Tibial nerve (tissue), 4 donors: ENCODE data around the gene FOXF1. TPM values are rescaled to one million over a fixed set of nuclear protein-coding genes. Genes with fewer than 3 reads are reported as not detected.

Source experiments
- DNase-seq, 2 donors: peaks; one replicate each; pipeline ENCODE4 v3.0.0-alpha.2; 2019; ENCODE audit warnings: low spot score in 2 of 2
- H3K27ac ChIP-seq, 4 donors: fragments of 200-600 bp; sonication (generic) in 3 of 4; one replicate each; pipeline ENCODE4 v1.5.1; 2017 to 2019; ENCODE audit warnings: mild to moderate bottlenecking in 1 of 4
- H3K27me3 ChIP-seq, 2 donors: fragments of 200-600 bp; sonication (generic) in 1 of 2; one replicate each; pipeline versions ENCODE4 v1.5.1 to v1.6.0; 2017 to 2019
- H3K36me3 ChIP-seq, 3 donors: fragments of 200-600 bp; sonication (generic); one replicate each; pipeline ENCODE4 v1.5.1; 2018 to 2019
- H3K4me1 ChIP-seq, 4 donors: fragments of 200-600 bp; sonication (generic) in 3 of 4; one replicate each; pipeline ENCODE4 v1.5.1; 2017 to 2019
- H3K4me3 ChIP-seq, 4 donors: fragments of 200-600 bp; sonication (generic) in 3 of 4; one replicate each; pipeline ENCODE4 v1.5.1; 2017 to 2019; ENCODE audit warnings: mild to moderate bottlenecking in 1 of 4, moderate library complexity in 1 of 4
- H3K9me3 ChIP-seq, 4 donors: fragments of 200-600 bp; sonication (generic) in 3 of 4; one replicate each; pipeline ENCODE4 v1.5.1; 2017 to 2019
- EP300 ChIP-seq, 2 donors: sonication (generic); formaldehyde crosslinking; IDR thresholded peaks; one replicate each; pipeline ENCODE4 v1.6.1; 2017; ENCODE audit warnings: antibody characterized with exemption in 2 of 2, mild to moderate bottlenecking in 1 of 2
- POLR2A ChIP-seq, 2 donors: fragments of 450-650 bp; IDR thresholded peaks; one replicate each; pipeline ENCODE4 v1.6.1; 2017; ENCODE audit warnings: antibody characterized with exemption in 2 of 2, mild to moderate bottlenecking in 2 of 2, moderate library complexity in 2 of 2
- WGBS, 2 donors: methylation state at CpG; one replicate each; pipeline ENCODE4 v1.1.5; 2018; 5-methylcytosine and 5-hydroxymethylcytosine counted together
- total RNA-seq, 4 donors: library from RNA; depleted of rRNA; stranded (reverse); fragments of >200 nt; gene quantifications; one replicate each; pipeline ENCODE4 v1.1.0, GENCODE V29; 2016
- TF ChIP-seq, protein P1 (sequence below), 5 experiments: fragments of 200-600 bp in 3 of 5; fragments of 450-650 bp in 2 of 5; sonication (generic) in 3 of 5; IDR thresholded peaks; one replicate each; pipeline ENCODE4 v1.5.1; 2016 to 2019; ENCODE audit warnings: antibody characterized with exemption in 5 of 5, mild to moderate bottlenecking in 3 of 5, moderate library complexity in 2 of 5

The FOXF1 gene
- total RNA-seq, 4 donors from 2014 or later = 0.21 TPM; not detected in 3

GRCh38 chr16:86504315-86505184, 5.8 kb upstream of the FOXF1 start:
- 11 to 17% methylated on average over 17 to 26 of the region's 27 CpGs for WGBS, 2 donors
- Histone ChIP-seq H3K4me3 (no peak overlapping the region), H3K27me3 (peaks cover 8 to 98% of the 10 kb centered on the region in 2 donors), H3K27ac (no peak overlapping the region), H3K9me3 (no peaks in the 10 kb centered on the region), H3K36me3 (no peaks in the 10 kb centered on the region), H3K4me1 (peaks cover 0 to 57% (median 21%) of the 10 kb centered on the region in 4 donors)
- TF ChIP-seq EP300 (IDR thresholded peaks at IDR 0.05) = no peak
- TF ChIP-seq, protein P1, sequence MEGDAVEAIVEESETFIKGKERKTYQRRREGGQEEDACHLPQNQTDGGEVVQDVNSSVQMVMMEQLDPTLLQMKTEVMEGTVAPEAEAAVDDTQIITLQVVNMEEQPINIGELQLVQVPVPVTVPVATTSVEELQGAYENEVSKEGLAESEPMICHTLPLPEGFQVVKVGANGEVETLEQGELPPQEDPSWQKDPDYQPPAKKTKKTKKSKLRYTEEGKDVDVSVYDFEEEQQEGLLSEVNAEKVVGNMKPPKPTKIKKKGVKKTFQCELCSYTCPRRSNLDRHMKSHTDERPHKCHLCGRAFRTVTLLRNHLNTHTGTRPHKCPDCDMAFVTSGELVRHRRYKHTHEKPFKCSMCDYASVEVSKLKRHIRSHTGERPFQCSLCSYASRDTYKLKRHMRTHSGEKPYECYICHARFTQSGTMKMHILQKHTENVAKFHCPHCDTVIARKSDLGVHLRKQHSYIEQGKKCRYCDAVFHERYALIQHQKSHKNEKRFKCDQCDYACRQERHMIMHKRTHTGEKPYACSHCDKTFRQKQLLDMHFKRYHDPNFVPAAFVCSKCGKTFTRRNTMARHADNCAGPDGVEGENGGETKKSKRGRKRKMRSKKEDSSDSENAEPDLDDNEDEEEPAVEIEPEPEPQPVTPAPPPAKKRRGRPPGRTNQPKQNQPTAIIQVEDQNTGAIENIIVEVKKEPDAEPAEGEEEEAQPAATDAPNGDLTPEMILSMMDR (IDR thresholded peaks at IDR 0.05) = no peak
- TF ChIP-seq POLR2A (IDR thresholded peaks at IDR 0.05) = no peak
- no peak for DNase-seq

- DNase-seq = no peak
- TF ChIP-seq, protein P1 (IDR thresholded peaks at IDR 0.05) = no peak
- TF ChIP-seq POLR2A (IDR thresholded peaks at IDR 0.05) = no peak
- TF ChIP-seq EP300 (IDR thresholded peaks at IDR 0.05) = no peak
- WGBS, 2 donors = 2% methylated on average over 29 to 31 of the region's 67 CpGs
- no peaks in the 10 kb centered on the region for H3K9me3 ChIP-seq
- H3K36me3 ChIP-seq = no peaks in the 10 kb centered on the region
- H3K4me3 ChIP-seq = peak overlapping the region in 1 of 4 donors; percentile 19
- peaks cover 0 to 65% (median 29%) of the 10 kb centered on the region in 4 donors for H3K4me1 ChIP-seq
- no peak overlapping the region for H3K27ac ChIP-seq
- H3K27me3 ChIP-seq = peaks cover 8 to 98% of the 10 kb centered on the region in 2 donors
Observed at GRCh38 chr16:86505185-86505898, 5.0 kb upstream of the FOXF1 start.

DNA sequence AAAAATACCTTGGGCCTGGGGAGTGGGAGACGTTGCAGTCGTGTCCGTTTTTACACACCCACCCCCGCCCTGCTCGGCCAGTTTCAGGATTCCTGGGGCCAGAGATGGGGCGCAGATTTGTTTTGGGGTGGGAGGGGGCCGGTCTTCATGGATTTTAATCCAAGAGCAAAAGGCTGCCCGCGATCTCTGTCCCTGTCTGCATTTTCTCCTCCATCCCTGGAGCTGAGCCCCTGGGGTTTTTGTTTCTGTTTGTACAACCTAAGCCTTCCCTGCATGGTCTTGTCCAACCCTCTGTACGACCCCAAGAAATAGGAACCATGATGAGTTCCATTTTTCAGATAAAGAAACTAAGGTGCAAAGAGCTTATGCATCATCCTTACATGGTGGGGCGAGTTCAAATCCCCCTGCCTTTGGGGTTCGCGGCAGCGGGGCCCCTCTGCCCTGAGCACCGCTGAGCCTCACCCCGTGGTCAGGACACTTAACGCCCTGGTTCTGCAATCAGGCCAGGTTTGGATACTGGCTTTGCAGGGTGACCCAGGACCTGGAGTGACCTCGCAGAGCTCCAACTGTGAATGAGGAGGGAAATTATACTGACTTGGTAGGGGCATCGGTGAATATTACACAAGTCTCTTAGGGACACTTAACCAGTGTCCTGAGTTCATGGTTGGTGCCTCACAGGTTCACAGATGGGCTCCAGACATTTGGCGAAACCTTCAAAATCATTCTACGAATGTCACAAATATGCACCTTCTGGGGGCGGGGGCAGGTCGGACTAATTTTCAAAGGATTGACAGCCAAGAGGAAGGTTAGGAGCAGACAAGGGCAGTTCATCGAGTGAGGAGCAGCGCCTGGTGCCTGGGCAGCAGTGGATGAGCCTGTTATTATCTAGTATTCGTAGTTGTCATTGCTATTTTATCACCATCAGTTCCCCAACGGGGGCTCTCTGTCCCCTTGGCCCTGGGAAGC, 4.1 kb upstream of the FOXF1 start:
- Histone ChIP-seq H3K36me3 (no peaks in the 10 kb centered on the region), H3K4me1 (peaks cover 0 to 73% (median 31%) of the 10 kb centered on the region in 4 donors), H3K27ac (peak overlapping the region in 1 of 4 donors; percentile 0), H3K27me3 (peaks cover 9 to 97% of the 10 kb centered on the region in 2 donors), H3K4me3 (no peak overlapping the region), H3K9me3 (no peaks in the 10 kb centered on the region)
- no peak for DNase-seq
- TF ChIP-seq POLR2A (IDR thresholded peaks at IDR 0.05) (no peak), EP300 (IDR thresholded peaks at IDR 0.05) (no peak)
- TF ChIP-seq, protein P1 (IDR thresholded peaks at IDR 0.05) = no peak
- 8 to 15% methylated on average over 21 to 23 of the region's 27 CpGs for WGBS, 2 donors

- H3K4me1 ChIP-seq = peaks cover 0 to 82% (median 31%) of the 10 kb centered on the region in 4 donors
- WGBS, 2 donors = 4 to 11% methylated on average over 24 to 35 of the region's 37 CpGs
- DNase-seq = no peak
Observed at GRCh38 chr16:86507173-86508027, 2.9 kb upstream of the FOXF1 start.

More at GRCh38 chr16:86507173-86508027, 2.9 kb upstream of the FOXF1 start:
- H3K4me3 ChIP-seq = peak overlapping the region in 1 of 4 donors; percentile 57
- H3K36me3 ChIP-seq = no peaks in the 10 kb centered on the region
- H3K27me3 ChIP-seq = peaks cover 12 to 97% of the 10 kb centered on the region in 2 donors
- peak overlapping the region in 1 of 4 donors; percentile 68 for H3K27ac ChIP-seq
- H3K9me3 ChIP-seq = no peaks in the 10 kb centered on the region
- TF ChIP-seq POLR2A (IDR thresholded peaks at IDR 0.05) (no peak), EP300 (IDR thresholded peaks at IDR 0.05) (no peak)
- TF ChIP-seq, protein P1 (IDR thresholded peaks at IDR 0.05) = no peak
